Right hindlimb (tissue), 1 donor: ENCODE data around the gene SCD5.

Experiments
- DNase-seq: peaks from one replicate; pipeline ENCODE4 v3.0.0-alpha.2; 2018

The SCD5 gene

DNA sequence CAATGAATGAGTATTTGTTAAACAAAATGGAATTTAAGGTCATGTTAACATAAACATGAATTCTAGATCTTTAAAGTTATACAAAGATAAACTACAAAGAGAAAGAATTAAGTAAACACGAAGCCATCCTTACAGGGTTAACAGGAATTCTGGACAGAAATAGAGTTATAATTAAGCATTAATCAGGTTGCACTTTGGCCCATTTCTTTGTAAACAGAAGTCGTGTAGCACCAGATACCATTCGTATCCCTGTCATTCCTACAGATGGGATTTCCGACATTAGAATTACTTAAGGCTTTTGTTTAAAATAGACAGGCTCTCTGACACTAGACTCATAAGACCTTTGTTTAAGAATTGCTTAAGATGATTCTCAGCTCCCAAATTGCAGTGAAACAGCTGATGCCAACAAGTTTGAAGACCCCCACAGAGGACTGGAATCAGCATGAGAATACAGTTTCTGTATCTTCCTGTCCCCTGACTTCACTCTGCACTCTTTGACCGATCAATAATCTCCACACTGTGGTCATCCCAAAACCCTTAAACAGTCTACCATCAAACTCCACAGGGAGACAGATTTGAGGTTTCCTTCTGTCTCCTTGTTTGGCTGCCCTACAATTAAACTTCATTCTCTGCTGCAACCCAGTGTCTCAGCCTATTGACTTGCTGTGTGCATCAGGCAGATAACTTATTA lies 214.6 kb downstream of the SCD5 start:
- no peak for DNase-seq

DNA sequence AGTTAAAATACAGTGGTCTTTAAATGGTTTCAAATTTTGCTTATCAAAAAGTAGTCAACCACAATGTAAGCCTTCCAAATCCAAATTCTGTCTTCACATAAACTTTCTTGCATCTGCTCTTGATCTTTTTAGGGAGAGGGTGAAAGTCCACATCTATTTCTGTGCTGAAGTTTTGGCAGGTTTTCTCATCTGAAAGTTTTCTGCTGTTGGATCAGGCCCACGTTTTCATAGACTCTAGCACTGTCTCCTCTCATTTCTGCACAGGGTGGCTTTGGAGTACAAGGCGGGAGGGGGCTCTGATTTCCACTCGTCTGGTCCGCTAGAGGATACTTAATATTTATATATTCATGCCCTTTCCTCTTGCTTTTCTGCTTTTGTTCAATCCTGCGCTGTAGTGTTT lies 218.7 kb downstream of the SCD5 start:
- DNase-seq: no peak
